AG20443 (cell line): ENCODE measurements around the gene MRTFB.
"Not testable (repeated sequence)": the region's sequence is repeated elsewhere in the genome, so short reads cannot be mapped to it uniquely, and the experiment has no call there.

Experiments
- DNase-seq: peaks from one replicate; pipeline ENCODE4 v3.0.0; 2012; ENCODE audit warnings: low spot score, mixed read lengths

The MRTFB gene

DNA sequence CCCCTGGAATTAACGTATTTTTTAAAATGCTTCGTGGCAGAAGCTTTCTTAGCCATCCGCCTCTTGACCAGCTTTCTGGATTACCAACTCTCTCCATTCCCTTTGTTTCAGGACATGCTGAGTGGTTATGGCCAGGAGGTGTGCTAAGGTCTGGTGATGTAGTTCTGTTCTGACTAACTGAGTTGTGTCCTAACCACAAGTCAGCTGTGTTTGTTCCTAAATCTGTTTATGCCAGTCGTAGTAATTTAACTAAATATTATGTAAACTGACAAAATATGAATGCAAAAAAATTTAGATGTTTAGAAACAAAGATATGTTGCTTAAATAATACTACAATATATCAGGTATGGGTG, 61.6 kb downstream of the MRTFB start:
- DNase-seq: peak; percentile 32

DNA sequence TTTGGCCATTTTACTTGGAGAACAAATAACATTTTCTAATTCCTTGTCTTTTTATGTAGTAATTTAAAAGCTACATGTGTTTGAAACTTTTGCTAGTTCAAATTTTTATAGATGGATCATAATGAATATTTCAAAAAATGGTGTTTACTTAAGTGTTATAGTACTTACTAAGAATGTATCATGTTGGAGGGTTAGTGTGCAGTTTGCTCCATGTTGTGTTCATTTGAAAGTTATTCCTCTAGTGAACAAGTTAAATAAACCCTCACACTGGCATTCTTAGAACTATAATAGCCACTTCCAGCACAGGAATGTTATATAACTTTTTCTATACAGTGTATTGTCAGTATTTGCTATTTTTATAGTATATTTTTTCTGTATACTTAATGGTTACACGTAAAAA, 62.8 kb downstream of the MRTFB start:
- no peak for DNase-seq

DNA sequence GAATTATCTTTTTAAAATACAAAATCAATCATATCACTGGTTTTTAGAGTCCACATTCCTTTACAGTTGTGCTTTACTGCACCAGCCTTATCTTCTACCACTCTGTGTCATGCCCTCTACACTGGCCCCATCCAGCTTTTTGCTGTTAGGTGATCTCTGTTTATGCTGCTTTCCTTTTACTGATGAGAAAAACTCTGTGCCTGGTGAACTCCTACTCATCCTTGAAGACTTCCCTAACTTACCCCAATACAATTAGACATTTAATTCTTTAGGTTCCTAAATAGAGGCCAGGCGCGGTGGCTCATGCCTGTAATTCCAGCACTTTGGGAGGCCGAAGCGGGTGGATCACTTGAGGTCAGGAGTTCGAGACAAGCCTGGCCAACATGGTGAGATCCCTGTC, 64.6 kb downstream of the MRTFB start:
- no peak for DNase-seq

DNA sequence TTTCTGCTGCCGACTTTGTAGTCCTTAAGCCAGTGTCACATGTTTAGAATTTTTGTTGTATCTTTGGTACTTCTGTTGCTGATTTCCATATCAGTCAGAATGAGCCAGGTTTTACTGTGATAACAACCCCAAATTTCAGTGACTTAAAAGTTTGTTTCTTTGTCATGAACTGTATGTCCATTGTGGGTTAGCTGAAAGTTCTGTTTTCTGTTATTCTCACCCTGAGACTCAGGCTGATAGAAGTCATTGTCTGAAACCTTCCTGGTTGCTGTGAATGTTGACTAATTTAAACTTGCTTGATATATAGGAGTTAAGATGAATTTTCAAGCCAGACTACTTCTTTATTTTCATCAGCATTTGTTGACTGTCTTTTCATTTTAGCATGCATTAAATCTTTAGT, 68.8 kb downstream of the MRTFB start:
- no peak for DNase-seq

DNA sequence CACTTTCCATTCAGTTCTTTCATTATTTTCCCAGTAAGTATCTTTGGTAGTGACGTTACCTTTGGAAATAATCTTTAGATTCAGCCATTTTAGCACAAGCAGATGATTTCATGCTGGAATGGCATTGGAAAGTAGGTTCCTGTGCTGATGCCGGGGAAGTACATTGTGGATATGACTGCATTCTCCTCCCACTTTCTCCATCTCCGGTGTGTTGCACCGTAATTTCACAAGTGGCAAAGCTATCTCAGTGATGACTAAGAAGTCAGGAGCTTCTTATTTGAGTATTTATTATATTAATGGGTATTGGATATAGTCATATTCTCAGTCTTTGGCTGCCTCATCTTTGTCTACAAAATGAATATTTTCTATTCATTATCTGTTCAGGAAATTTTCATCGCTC, 69.8 kb downstream of the MRTFB start:
- no peak for DNase-seq

DNA sequence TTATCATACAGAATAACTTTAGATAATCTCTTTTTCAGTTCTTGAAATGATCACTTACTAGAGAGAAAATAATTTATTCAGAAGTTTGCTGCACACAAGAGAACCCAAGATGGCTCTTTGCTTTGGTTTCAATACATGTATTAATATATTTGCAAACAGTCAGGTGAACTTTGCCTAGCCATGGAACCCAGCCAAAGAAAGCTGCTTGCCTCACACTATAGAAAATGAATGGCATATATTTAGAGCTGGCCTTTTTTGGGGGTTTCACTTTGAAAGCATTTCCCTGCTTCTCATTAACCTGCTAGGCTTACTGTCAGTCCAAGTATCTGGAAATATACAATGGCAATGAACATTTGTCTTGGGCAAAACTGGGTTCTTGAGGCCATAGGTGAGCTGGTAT, 75.3 kb downstream of the MRTFB start:
- DNase-seq: no peak

DNA sequence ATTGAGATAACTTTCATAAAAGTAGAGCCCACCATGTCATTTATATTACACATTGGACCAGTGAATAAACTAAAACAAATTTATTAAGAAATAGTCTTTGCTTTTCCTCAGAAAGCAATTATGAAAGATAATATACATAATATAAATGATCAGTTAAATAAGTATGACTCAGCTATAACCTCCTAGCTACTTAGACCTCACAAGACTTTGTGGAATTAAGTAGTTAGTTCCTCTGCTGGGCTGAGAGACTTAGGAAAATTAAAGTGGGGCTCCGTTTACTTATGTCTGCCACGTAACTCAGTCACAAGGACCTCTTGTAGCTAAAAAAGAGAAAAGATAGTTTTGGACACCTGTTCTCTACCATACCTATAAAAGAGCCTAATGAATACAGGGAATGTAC, 76.9 kb downstream of the MRTFB start:
- no peak for DNase-seq

DNA sequence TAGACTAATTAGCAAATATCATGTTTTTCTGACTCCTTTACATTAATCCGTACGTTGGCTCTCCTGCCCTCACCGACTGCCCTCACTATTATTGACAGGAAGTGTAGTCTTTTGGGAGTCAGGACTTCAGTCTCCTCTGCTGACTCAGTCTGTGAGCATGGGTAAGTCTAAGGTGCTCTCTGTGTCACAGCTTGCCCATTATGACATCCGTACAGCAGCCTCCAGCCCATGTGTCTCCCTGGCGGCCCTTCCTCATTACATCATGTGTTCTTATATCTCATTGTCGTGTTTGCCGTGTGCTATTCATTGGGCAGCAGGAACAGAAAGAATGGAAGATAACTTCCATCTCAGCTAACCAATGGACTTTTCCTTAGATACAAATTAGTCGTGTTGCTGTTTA, 77.5 kb downstream of the MRTFB start:
- no peak for DNase-seq

DNA sequence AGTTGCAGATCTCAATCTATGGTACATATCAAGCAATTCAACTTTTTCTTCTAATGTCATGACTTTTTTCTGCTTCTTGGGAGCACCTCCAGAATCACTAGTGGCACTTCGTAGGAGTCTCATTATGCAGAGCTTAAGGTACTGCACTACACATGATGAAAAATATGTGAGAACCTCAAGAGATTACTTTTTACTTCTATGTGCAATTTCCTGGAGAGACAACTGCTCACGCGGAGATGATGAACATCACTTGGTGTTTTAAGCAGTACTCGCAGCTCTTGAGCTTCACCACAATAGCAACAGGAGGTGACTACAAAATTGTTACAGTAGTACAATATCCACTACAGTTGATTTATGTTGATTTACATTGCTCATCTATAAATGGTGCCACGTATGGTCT, 79.7 kb downstream of the MRTFB start:
- no peak for DNase-seq

DNA sequence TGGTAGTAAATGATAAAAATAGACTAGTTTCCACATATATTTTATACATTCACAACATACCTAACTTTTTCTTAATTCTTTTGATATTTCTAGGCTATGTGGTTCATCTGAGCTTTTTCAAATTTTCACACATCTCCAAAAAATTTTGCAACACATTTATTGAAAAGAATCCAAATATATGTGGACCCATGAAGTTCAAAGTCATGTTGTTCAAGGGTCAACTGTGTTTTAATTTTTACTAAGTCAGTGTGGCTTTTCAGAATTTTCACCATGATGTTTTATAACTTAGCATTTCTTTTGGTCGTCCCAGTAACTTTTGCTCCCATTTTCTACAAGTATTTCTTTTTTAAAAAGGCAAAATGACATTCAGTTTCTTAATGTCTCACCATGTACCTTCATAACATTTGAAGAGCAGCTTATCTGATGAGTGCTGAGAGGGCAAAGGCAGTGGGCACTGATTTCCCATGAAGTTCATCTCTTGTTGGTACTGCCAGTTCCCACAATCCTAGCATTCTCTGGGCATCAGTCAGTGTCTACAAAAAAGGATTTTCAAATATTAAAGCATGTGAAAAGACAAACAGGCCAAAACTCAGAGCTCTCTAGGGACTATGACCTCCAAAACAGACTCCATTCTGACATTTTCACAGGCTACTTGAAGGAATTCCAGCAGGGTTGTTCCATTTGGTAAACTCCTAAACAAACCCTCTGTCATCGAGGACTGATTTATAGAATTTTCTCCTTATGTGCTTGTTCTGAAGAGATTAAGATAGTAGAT, 80.3 kb downstream of the MRTFB start:
- peak; percentile 39 for DNase-seq

DNA sequence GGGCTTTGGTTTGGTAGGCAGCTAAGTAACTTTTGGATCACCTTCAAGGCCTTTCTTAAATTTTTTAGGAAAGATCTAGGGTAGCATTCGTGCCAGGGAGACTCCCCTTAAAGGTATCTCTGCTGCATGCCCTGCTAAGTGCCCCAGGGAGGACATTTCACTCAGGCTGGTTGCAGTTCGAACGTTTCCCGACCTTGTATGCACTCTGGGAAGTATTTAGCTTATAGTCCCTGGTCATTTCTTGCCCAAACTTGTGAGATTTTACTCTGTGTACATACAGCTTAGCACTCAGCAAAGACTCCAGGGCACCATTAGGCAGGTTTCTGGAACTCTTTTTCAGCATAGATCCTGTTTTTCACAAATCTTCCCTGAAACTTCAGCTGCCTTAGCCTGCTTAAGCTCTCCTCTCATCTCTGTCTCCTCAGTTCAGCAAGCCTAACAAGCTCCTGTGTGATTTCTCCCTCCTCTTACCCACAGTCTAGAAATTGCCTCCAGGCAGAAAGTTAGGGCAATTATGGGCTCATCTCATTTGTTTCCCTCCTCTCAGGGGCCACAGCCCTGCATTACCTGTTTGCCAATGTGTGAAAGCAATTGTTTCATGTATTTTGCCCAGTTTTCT, 84.6 kb downstream of the MRTFB start:
- DNase-seq: no peak

DNA sequence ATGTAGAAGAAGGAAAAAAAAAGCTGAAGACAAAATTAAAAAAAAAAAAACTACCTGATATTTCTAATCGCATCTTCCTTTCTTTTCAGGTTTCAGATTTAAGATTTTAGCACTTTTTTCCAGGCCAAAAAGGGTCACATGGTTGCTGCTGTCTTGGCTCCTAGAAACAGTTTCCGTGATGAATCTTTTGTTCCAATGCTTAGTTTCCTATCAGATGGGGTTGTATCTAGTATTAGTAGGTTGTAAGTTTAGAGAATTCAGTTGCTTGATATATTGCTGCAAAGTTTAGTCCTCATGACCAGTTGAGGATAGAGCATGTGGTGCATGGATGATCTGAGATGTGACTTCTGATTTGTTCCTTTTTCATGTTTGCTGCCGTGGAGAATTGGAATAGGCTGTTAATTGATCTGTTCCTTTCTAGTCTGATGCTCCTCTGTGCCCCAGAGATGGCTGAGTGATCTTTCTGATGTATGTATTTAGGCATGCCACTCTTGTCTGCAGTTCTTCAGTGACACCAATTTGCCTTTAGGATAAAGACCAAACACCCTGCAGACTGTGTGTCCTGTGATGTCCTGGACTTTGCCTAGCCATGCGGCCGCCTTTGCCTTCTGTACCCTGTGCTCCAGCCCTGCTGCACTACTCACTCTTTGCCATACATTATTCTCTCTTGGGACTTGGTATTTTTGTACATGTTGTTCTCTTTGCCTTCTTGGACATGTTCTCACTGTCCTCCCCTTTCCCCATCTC, 94.0 kb downstream of the MRTFB start:
- no peak for DNase-seq

DNA sequence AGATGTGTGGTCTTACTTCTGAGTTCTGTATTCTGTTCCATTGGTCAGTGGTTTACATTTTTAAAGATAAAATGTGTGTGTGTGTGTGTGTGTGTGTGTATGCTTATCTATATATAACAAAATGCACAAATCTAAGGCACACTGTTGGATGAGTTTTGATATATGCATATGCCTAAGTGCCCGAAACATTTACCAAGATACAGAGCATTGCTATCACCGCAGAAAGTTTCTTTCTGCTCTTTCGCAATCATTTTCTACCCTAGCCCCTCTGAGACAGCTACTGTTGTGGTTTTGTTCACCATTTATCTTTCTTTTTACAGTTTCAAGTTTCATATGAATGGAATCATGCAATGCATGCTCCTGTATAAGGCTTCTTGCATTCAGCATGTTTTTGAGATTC, 97.0 kb downstream of the MRTFB start:
- no peak for DNase-seq

DNA sequence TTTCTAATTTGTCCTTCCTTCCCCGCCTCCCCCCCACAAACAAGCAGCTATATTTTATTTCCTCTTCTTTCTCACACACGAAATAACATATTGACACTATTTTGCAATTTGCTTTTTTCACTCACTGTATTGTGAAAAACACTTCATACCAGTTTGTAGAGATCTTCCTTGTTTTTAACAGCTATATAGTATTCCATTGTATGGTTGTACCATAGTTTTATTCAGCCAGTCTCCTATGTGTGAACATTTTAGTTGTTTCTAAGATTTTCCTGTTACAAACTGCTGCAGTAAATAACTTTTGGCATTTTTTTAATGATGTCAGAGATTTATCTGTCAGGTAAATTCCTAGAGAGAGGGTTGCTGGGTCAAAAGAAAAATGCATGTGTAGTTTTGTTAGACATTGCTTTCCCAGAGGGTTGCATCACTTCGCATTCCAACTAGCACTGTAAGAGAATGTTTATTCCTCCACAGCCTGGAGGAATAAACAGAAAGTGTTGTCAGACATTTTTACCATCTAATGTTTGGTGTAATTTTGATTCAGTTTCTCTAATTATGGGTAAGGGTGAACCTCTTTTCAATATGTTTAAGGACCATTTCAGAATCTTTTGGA, 101.2 kb downstream of the MRTFB start:
- DNase-seq: peak; percentile 34

DNA sequence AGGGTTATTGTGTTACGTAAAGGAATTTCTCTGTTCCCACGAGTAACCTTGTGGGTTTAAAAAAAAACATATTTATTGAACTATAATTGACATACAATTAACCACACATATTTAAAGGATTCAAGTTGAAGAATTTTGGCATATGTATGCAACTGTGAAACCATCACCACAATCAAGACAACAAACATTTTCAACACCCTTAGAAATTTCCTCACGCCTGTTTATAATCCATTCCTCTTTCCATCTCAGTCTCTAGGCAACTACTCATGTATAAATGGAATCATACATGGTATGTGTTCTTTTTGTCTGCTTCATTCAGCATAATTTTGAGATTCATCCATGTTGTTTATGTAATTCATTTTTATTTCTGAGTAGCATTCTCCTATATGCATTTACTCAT, 104.0 kb downstream of the MRTFB start:
- no peak for DNase-seq

DNA sequence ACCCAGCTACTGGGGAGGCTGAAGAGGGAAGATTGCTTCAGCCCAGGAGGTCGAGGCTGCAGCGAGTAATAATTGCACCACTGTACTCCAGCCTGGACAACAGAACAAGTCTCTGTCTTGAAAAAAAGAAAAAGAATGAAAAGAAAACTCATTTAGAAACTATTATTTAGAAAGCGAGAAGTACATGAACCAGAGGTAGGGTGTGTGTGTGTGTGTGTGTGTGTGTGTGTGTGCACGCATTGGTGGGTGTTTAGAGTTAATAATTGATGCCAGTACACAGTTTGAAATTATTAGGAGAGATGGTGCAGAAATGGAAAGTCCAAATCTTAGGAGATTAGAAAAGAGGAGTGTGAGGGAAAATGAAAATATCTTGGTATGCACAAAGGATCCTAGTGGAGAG, 106.6 kb downstream of the MRTFB start:
- DNase-seq: no peak

DNA sequence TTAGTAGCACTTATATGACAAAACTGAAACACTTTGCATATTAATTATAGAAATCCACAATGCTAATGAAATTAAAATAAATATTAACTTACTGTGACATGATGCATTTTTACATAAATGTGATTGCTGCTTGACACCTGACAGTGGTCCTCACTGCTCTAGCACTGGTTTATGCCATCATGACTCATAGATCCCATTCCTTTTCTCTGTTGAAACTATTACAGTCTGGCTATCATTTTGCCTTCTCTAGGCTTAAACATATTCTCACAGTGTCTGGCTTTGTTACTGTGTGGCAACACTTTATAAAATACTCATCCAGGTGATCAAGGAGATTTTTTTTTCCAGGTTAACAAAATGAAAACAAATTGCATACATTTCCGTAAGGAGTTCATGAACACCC, 108.0 kb downstream of the MRTFB start:
- DNase-seq: no peak

DNA sequence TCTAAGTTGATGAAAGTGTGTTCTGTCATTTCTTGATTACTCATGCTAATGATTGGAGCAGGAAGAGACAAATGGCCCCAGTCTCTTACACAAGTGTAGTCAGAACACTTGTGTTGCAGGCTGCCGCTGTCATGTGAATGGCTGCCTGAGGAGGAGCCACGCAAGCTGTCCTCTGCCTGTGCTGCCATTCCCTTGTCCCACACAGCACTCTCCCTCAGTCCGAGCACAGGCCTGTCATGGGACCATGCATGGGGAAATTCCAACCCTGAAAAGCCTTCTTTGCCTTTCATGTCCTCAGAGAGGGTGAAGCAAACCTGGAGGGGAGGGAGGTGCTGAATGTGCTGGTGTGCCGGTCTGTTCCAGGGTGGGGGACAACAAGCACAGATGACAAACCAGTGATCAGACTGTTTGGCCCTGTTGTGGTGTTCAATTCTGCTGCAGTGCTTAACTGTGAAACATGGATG, 109.4 kb downstream of the MRTFB start:
- no peak for DNase-seq

DNA sequence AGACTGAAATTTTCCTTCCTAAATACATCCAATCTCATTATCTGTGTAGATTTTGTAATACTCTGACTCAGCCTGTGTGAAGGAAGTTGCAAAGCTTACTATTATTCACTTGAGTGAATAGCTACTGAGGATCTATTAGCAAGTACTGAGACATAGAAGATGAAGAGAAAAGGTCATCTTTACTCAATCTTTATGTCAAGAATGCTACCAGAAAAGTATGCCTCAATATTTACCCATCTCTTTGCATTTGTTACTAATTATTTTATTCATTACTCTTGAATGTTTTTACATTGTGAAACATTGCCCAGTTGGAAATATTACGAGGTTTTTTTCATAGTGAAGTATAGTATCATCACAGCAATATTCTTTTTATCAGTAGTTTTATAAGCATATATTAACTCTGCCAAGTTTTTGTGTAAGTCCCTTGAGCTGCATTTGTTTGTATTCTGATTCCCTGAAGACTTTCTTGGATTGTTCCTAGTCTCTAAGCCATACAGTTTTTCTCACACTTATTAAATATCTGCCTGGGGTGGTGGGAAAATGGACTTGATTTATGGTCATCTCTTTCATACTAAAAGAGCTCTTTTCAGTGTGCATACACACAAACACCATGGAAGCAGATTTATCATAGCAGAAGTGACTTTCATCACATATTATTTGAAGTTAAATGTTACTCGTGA, 110.4 kb downstream of the MRTFB start:
- DNase-seq: peak; percentile 61

DNA sequence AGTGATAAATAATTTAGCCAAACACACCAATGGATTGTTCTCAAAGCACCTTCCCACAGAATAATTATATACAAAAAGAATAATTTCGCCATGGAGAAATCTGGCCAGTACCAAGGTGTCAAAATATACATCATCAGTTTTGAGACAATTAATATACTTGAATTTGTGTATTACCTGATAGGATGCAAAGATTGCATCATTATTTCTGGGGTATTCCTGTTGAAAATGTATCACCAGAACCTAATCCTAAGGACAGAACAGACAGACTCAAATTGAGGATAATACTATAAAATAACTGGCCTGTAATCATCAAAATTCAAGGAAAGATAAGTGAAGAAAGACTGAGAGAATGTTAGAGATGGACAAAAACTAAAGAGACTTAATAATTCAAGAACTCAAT, 111.9 kb downstream of the MRTFB start:
- no peak for DNase-seq

DNA sequence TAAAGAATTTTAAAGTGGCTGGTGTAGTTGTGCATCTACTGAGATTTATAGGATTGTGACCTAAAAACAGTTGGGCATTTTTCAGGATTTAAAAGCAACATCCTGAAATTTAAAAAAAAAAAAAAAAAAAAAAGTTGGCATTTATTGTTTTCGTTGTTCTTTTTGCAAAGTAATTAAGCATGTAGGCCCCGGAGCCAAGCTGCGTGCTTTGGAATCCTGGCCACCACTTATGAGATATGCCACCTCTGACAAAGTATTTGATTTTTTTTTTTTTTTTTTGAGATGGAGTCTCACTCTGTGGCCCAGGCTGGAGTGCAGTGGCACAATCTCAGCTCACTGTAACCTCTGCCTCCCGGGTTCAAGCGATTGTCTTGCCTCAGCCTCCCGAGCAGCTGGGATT, 112.8 kb downstream of the MRTFB start:
- not testable (repeated sequence) for DNase-seq
